ENCODE data around the gene GRIA2.

Gene GRIA2

GRCh38 chr4:157265281-157265680 is 44.8 kb downstream of the GRIA2 start:
- H3K36me3 ChIP-seq (ENCODE audit: insufficient read depth, low read length) = no peaks in the 10 kb centered on the region
- H3K4me3 ChIP-seq (ENCODE audit: low read length) = no peak overlapping the region
- no peaks in the 10 kb centered on the region for H3K9me3 ChIP-seq (replicated peaks; ENCODE audit: low read length)
- H3K4me2 ChIP-seq (ENCODE audit: low read length) = no peak overlapping the region
- H3K9ac ChIP-seq (ENCODE audit: low read depth, low read length) = no peak overlapping the region
- no peaks in the 10 kb centered on the region for H3K4me1 ChIP-seq (ENCODE audit: control insufficient read depth, insufficient read depth, low read length)
- no peaks in the 10 kb centered on the region for H3K27me3 ChIP-seq (ENCODE audit: control insufficient read depth, insufficient read depth, low read length)

GRCh38 chr4:157270108-157270507 is 49.6 kb downstream of the GRIA2 start:
- H3K27me3 ChIP-seq (ENCODE audit: control insufficient read depth, insufficient read depth, low read length) = no peaks in the 10 kb centered on the region

GRCh38 chr4:157270552-157270951 is 50.0 kb downstream of the GRIA2 start:
- no peak overlapping the region for H3K9ac ChIP-seq (ENCODE audit: low read depth, low read length)
- H3K36me3 ChIP-seq (ENCODE audit: insufficient read depth, low read length) = no peaks in the 10 kb centered on the region
- H3K27me3 ChIP-seq (ENCODE audit: control insufficient read depth, insufficient read depth, low read length) = no peaks in the 10 kb centered on the region
- no peak overlapping the region for H3K4me3 ChIP-seq (ENCODE audit: low read length)
- H3K4me2 ChIP-seq (ENCODE audit: low read length) = no peak overlapping the region
- no peaks in the 10 kb centered on the region for H3K4me1 ChIP-seq (ENCODE audit: control insufficient read depth, insufficient read depth, low read length)
- H3K9me3 ChIP-seq (replicated peaks; ENCODE audit: low read length) = no peaks in the 10 kb centered on the region

More at GRCh38 chr4:157270108-157270507, 49.6 kb downstream of the GRIA2 start:
- Histone ChIP-seq H3K4me2 (ENCODE audit: low read length) (no peak overlapping the region), H3K4me1 (ENCODE audit: control insufficient read depth, insufficient read depth, low read length) (no peaks in the 10 kb centered on the region), H3K36me3 (ENCODE audit: insufficient read depth, low read length) (no peaks in the 10 kb centered on the region), H3K9me3 (replicated peaks; ENCODE audit: low read length) (no peaks in the 10 kb centered on the region), H3K9ac (ENCODE audit: low read depth, low read length) (no peak overlapping the region), H3K4me3 (ENCODE audit: low read length) (no peak overlapping the region)

- H3K9ac ChIP-seq (ENCODE audit: low read depth, low read length) = no peak overlapping the region
- H3K4me2 ChIP-seq (ENCODE audit: low read length) = no peak overlapping the region
- no peaks in the 10 kb centered on the region for H3K4me1 ChIP-seq (ENCODE audit: control insufficient read depth, insufficient read depth, low read length)
- no peaks in the 10 kb centered on the region for H3K9me3 ChIP-seq (replicated peaks; ENCODE audit: low read length)
- H3K4me3 ChIP-seq (ENCODE audit: low read length) = no peak overlapping the region
- no peaks in the 10 kb centered on the region for H3K36me3 ChIP-seq (ENCODE audit: insufficient read depth, low read length)
- no peaks in the 10 kb centered on the region for H3K27me3 ChIP-seq (ENCODE audit: control insufficient read depth, insufficient read depth, low read length)
Observed at GRCh38 chr4:157271166-157271869, 50.8 kb downstream of the GRIA2 start.

- no peaks in the 10 kb centered on the region for H3K9me3 ChIP-seq (replicated peaks; ENCODE audit: low read length)
- no peaks in the 10 kb centered on the region for H3K4me1 ChIP-seq (ENCODE audit: control insufficient read depth, insufficient read depth, low read length)
- no peak overlapping the region for H3K4me3 ChIP-seq (ENCODE audit: low read length)
- H3K4me2 ChIP-seq (ENCODE audit: low read length) = no peak overlapping the region
- H3K9ac ChIP-seq (ENCODE audit: low read depth, low read length) = no peak overlapping the region
- no peaks in the 10 kb centered on the region for H3K36me3 ChIP-seq (ENCODE audit: insufficient read depth, low read length)
- no peaks in the 10 kb centered on the region for H3K27me3 ChIP-seq (ENCODE audit: control insufficient read depth, insufficient read depth, low read length)
Observed at GRCh38 chr4:157280673-157281072, 60.1 kb downstream of the GRIA2 start.

GRCh38 chr4:157282019-157282418 is 61.5 kb downstream of the GRIA2 start:
- H3K9me3 ChIP-seq (replicated peaks; ENCODE audit: low read length) = no peaks in the 10 kb centered on the region
- H3K27me3 ChIP-seq (ENCODE audit: control insufficient read depth, insufficient read depth, low read length) = no peaks in the 10 kb centered on the region
- H3K4me2 ChIP-seq (ENCODE audit: low read length) = no peak overlapping the region
- no peak overlapping the region for H3K9ac ChIP-seq (ENCODE audit: low read depth, low read length)
- no peaks in the 10 kb centered on the region for H3K36me3 ChIP-seq (ENCODE audit: insufficient read depth, low read length)
- no peaks in the 10 kb centered on the region for H3K4me1 ChIP-seq (ENCODE audit: control insufficient read depth, insufficient read depth, low read length)
- H3K4me3 ChIP-seq (ENCODE audit: low read length) = no peak overlapping the region

- no peaks in the 10 kb centered on the region for H3K4me1 ChIP-seq (ENCODE audit: control insufficient read depth, insufficient read depth, low read length)
Observed at GRCh38 chr4:157287445-157287844, 66.9 kb downstream of the GRIA2 start.

GRCh38 chr4:157290622-157291021 is 70.1 kb downstream of the GRIA2 start:
- Histone ChIP-seq H3K4me2 (ENCODE audit: low read length) (peak overlapping the region; percentile 72), H3K27me3 (ENCODE audit: control insufficient read depth, insufficient read depth, low read length) (no peaks in the 10 kb centered on the region), H3K9me3 (replicated peaks; ENCODE audit: low read length) (no peaks in the 10 kb centered on the region), H3K4me1 (ENCODE audit: control insufficient read depth, insufficient read depth, low read length) (no peaks in the 10 kb centered on the region), H3K36me3 (ENCODE audit: insufficient read depth, low read length) (no peaks in the 10 kb centered on the region), H3K4me3 (ENCODE audit: low read length) (no peak overlapping the region), H3K9ac (ENCODE audit: low read depth, low read length) (no peak overlapping the region)

More at GRCh38 chr4:157287445-157287844, 66.9 kb downstream of the GRIA2 start:
- no peaks in the 10 kb centered on the region for H3K27me3 ChIP-seq (ENCODE audit: control insufficient read depth, insufficient read depth, low read length)
- H3K36me3 ChIP-seq (ENCODE audit: insufficient read depth, low read length) = no peaks in the 10 kb centered on the region
- no peaks in the 10 kb centered on the region for H3K9me3 ChIP-seq (replicated peaks; ENCODE audit: low read length)
- no peak overlapping the region for H3K4me2 ChIP-seq (ENCODE audit: low read length)
- H3K4me3 ChIP-seq (ENCODE audit: low read length) = no peak overlapping the region
- H3K9ac ChIP-seq (ENCODE audit: low read depth, low read length) = no peak overlapping the region

- Histone ChIP-seq H3K4me3 (ENCODE audit: low read length) (no peak overlapping the region), H3K36me3 (ENCODE audit: insufficient read depth, low read length) (no peaks in the 10 kb centered on the region), H3K9me3 (replicated peaks; ENCODE audit: low read length) (no peaks in the 10 kb centered on the region), H3K4me2 (ENCODE audit: low read length) (peak overlapping the region; percentile 72), H3K4me1 (ENCODE audit: control insufficient read depth, insufficient read depth, low read length) (no peaks in the 10 kb centered on the region), H3K27me3 (ENCODE audit: control insufficient read depth, insufficient read depth, low read length) (no peaks in the 10 kb centered on the region), H3K9ac (ENCODE audit: low read depth, low read length) (no peak overlapping the region)
Observed at GRCh38 chr4:157291071-157291470, 70.5 kb downstream of the GRIA2 start.

GRCh38 chr4:157293673-157294072 is 73.1 kb downstream of the GRIA2 start:
- Histone ChIP-seq H3K36me3 (ENCODE audit: insufficient read depth, low read length) (no peaks in the 10 kb centered on the region), H3K9me3 (replicated peaks; ENCODE audit: low read length) (no peaks in the 10 kb centered on the region), H3K4me3 (ENCODE audit: low read length) (no peak overlapping the region), H3K9ac (ENCODE audit: low read depth, low read length) (no peak overlapping the region), H3K4me1 (ENCODE audit: control insufficient read depth, insufficient read depth, low read length) (no peaks in the 10 kb centered on the region), H3K4me2 (ENCODE audit: low read length) (no peak overlapping the region), H3K27me3 (ENCODE audit: control insufficient read depth, insufficient read depth, low read length) (no peaks in the 10 kb centered on the region)

- no peak overlapping the region for H3K4me2 ChIP-seq (ENCODE audit: low read length)
- no peaks in the 10 kb centered on the region for H3K27me3 ChIP-seq (ENCODE audit: control insufficient read depth, insufficient read depth, low read length)
- no peaks in the 10 kb centered on the region for H3K9me3 ChIP-seq (replicated peaks; ENCODE audit: low read length)
- H3K9ac ChIP-seq (ENCODE audit: low read depth, low read length) = no peak overlapping the region
- H3K4me3 ChIP-seq (ENCODE audit: low read length) = no peak overlapping the region
- no peaks in the 10 kb centered on the region for H3K4me1 ChIP-seq (ENCODE audit: control insufficient read depth, insufficient read depth, low read length)
- no peaks in the 10 kb centered on the region for H3K36me3 ChIP-seq (ENCODE audit: insufficient read depth, low read length)
Observed at GRCh38 chr4:157294575-157294974, 74.0 kb downstream of the GRIA2 start.

GRCh38 chr4:157300701-157301100 is 80.2 kb downstream of the GRIA2 start:
- no peaks in the 10 kb centered on the region for H3K4me1 ChIP-seq (ENCODE audit: control insufficient read depth, insufficient read depth, low read length)
- no peaks in the 10 kb centered on the region for H3K36me3 ChIP-seq (ENCODE audit: insufficient read depth, low read length)
- H3K4me2 ChIP-seq (ENCODE audit: low read length) = no peak overlapping the region
- no peak overlapping the region for H3K4me3 ChIP-seq (ENCODE audit: low read length)
- H3K9ac ChIP-seq (ENCODE audit: low read depth, low read length) = no peak overlapping the region
- H3K27me3 ChIP-seq (ENCODE audit: control insufficient read depth, insufficient read depth, low read length) = no peaks in the 10 kb centered on the region
- H3K9me3 ChIP-seq (replicated peaks; ENCODE audit: low read length) = no peaks in the 10 kb centered on the region
